Ovary (tissue), 9 donors: ENCODE results near the gene SMOC2. TPM values are rescaled to one million over a fixed set of nuclear protein-coding genes. Genes with fewer than 3 reads are reported as not detected.

ENCODE experiments used
- DNase-seq, 5 donors: peaks; one replicate each; pipeline ENCODE4 v3.0.0-alpha.2; 2019 to 2020
- H3K27ac ChIP-seq, 2 donors: fragments of 200-600 bp; one replicate each; pipeline versions ENCODE4 v1.5.1 to v1.8.0; 2019 to 2022
- H3K27me3 ChIP-seq: fragments of 200-600 bp; one replicate; pipeline ENCODE4 v1.8.0; 2022
- H3K36me3 ChIP-seq: fragments of 200-600 bp; sonication (generic); one replicate; pipeline ENCODE4 v1.5.1; 2019
- H3K4me1 ChIP-seq: one replicate; pipeline ENCODE4 v1.8.1; 2013; ENCODE audit warnings: mild to moderate bottlenecking, moderate library complexity; ENCODE audit not compliant: insufficient read depth
- H3K4me3 ChIP-seq: fragments of 200-600 bp; sonication (generic); one replicate; pipeline ENCODE4 v1.5.1; 2017
- H3K9me3 ChIP-seq, 2 donors: fragments of 200-600 bp in 1 of 2; sonication (generic) in 1 of 2; one replicate each; pipeline versions ENCODE4 v1.5.1 to v1.8.1; 2013 to 2019; ENCODE audit warnings: mild to moderate bottlenecking in 1 of 2, moderate library complexity in 1 of 2
- CTCF ChIP-seq, 3 donors: fragments of 450-650 bp in 2 of 3; fragments of 200-600 bp in 1 of 3; IDR thresholded peaks; one replicate each; pipeline versions ENCODE4 v1.5.1 to v1.8.0; 2016 to 2022; ENCODE audit warnings: antibody characterized with exemption in 3 of 3, mild to moderate bottlenecking in 1 of 3
- EP300 ChIP-seq: sonication (generic); formaldehyde crosslinking; IDR thresholded peaks from one replicate; pipeline ENCODE4 v1.6.1; 2017; ENCODE audit warnings: antibody characterized with exemption
- POLR2A ChIP-seq: fragments of 450-650 bp; IDR thresholded peaks from one replicate; pipeline ENCODE4 v1.6.1; 2017; ENCODE audit warnings: antibody characterized with exemption, mild to moderate bottlenecking, moderate library complexity
- WGBS, 3 donors: extraction: QIAGEN DNeasy Blood & Tissue Kit in 1 of 3; methylation state at CpG; one replicate each; pipeline versions ENCODE4 v1.1.5 to v1.1.7; 2013 to 2017; 5-methylcytosine and 5-hydroxymethylcytosine counted together
- intact Hi-C, 4 donors: fragments of 100-400 bp; cut with DNase I; formaldehyde crosslinking; loops; one replicate each; pipeline versions ENCODE4 v1.11.0 to v1.15.1; 2022 to 2023
- polyA plus RNA-seq, 2 donors: library from polyadenylated mRNA; stranded (reverse); fragments of 200-250 nt in 1 of 2; fragments of 350-450 nt in 1 of 2; fragmentation: Illumina TruSeq in 1 of 2; extraction: RNeasy Lipid Tissue Mini Kit (QIAGEN cat#74804) in 1 of 2; gene quantifications; one replicate each; pipeline ENCODE4 v1.2.3, GENCODE V29; 2013 to 2014
- total RNA-seq, 7 donors: library from RNA; depleted of rRNA in 2 of 7; stranded (reverse); fragments of >200 nt in 2 of 7; fragmentation: NEBNext Ultra II Directional in 3 of 7; extraction: Animal tissue kit (Norgen Biotek cat#: 25700) in 3 of 7; gene quantifications; one replicate each; pipeline versions ENCODE4 v1.1.0 to v1.2.4, GENCODE V29; 2016 to 2023
- donor health status: DM: no; HTN: no; CAD: no; lungs with moderate emphysema.
- donor health status: DM: no; HTN: no; CAD: no.
- donor health status: Bipolar disorder and iron deficiency.
- donor health status: DM: yes; HTN: yes; CAD: no.
- donor health status: DM: no; HTN: no; CAD: no.
- donor health status: DM: yes; HTN: yes; CAD: no.

SMOC2 gene
- total and polyA plus RNA-seq, 9 donors = 84.4 to 272 (median 129) TPM

- TF ChIP-seq POLR2A (no peak), CTCF (IDR thresholded peaks at IDR 0.05) (no peak), EP300 (no peak)
- Histone ChIP-seq H3K9me3 (no peaks in the 10 kb centered on the region), H3K4me3 (no peak overlapping the region), H3K27me3 (no peaks in the 10 kb centered on the region), H3K36me3 (no peaks in the 10 kb centered on the region), H3K27ac (peak overlapping the region in 1 of 2 donors; percentile 14), H3K4me1 (peaks cover 19% of the 10 kb centered on the region)
- intact Hi-C loops = no loop called here
- WGBS, 3 donors = 92 to 96% (median 95%) methylated on average over 15 of the region's 15 CpGs
- DNase-seq = no peak
These were observed 24.9 kb upstream of the SMOC2 start for GRCh38 chr6:168415993-168416530.

GRCh38 chr6:168416531-168416930, 24.5 kb upstream of the SMOC2 start:
- H3K9me3 ChIP-seq = no peaks in the 10 kb centered on the region
- DNase-seq = no peak
- no peak overlapping the region for H3K27ac ChIP-seq
- H3K27me3 ChIP-seq = no peaks in the 10 kb centered on the region
- H3K36me3 ChIP-seq = no peaks in the 10 kb centered on the region
- WGBS, 3 donors = 91 to 96% (median 93%) methylated on average over 15 of the region's 15 CpGs
- intact Hi-C loops = no loop called here
- H3K4me1 ChIP-seq = peaks cover 19% of the 10 kb centered on the region
- TF ChIP-seq CTCF (IDR thresholded peaks at IDR 0.05) (no peak), EP300 (no peak), POLR2A (no peak)
- no peak overlapping the region for H3K4me3 ChIP-seq

GRCh38 chr6:168417191-168417590, 23.8 kb upstream of the SMOC2 start:
- peak in 2 of 5 donors; percentile 49 to 59 for DNase-seq
- H3K27me3 ChIP-seq = no peaks in the 10 kb centered on the region
- no peak for TF ChIP-seq EP300
- TF ChIP-seq CTCF (IDR thresholded peaks at IDR 0.05) = no peak
- no peak for TF ChIP-seq POLR2A
- no peak overlapping the region for H3K4me3 ChIP-seq
- intact Hi-C loops = no loop called here
- WGBS, 3 donors = 50 to 69% (median 57%) methylated on average over 9 of the region's 9 CpGs
- peaks cover 19% of the 10 kb centered on the region for H3K4me1 ChIP-seq
- no peaks in the 10 kb centered on the region for H3K36me3 ChIP-seq
- peak overlapping the region in 1 of 2 donors; percentile 71 for H3K27ac ChIP-seq
- no peaks in the 10 kb centered on the region for H3K9me3 ChIP-seq

- peaks cover 19% of the 10 kb centered on the region for H3K4me1 ChIP-seq
- TF ChIP-seq EP300 (no peak), POLR2A (no peak), CTCF (IDR thresholded peaks at IDR 0.05) (no peak)
- peak; percentile 54 to 72 (median 62) for DNase-seq
- 8 to 10% (median 9%) methylated on average over 19 of the region's 19 CpGs for WGBS, 3 donors
- peak overlapping the region in 1 of 2 donors; percentile 71 for H3K27ac ChIP-seq
- intact Hi-C loops = no loop called here
- H3K4me3 ChIP-seq = no peak overlapping the region
- no peaks in the 10 kb centered on the region for H3K9me3 ChIP-seq
- no peaks in the 10 kb centered on the region for H3K36me3 ChIP-seq
- H3K27me3 ChIP-seq = no peaks in the 10 kb centered on the region
These were observed 23.1 kb upstream of the SMOC2 start for GRCh38 chr6:168417679-168418557.
